HepG2 (cell line): ENCODE results near the gene NXT1. TPM values are rescaled to one million over a fixed set of nuclear protein-coding genes. Genes with fewer than 3 reads are reported as not detected.

ENCODE experiments used
- CBFB ChIP-seq: sonication (generic); formaldehyde crosslinking; IDR thresholded peaks from 2 replicates; pipeline ENCODE4 v1.4.0; 2020; ENCODE audit warnings: missing genetic modification reagents
- CEBPB ChIP-seq: IDR thresholded peaks from 2 replicates; pipeline ENCODE4 v1.6.1; 2011; ENCODE audit warnings: low read depth, low read length, improper control_type of control experiment, borderline replicate concordance
- EED ChIP-seq: sonication (generic); formaldehyde crosslinking; IDR thresholded peaks from 2 replicates; pipeline ENCODE4 v1.5.0; 2020; ENCODE audit warnings: mild to moderate bottlenecking, missing genetic modification reagents
- FLYWCH1 ChIP-seq: sonication (generic); formaldehyde crosslinking; IDR thresholded peaks from 2 replicates; pipeline ENCODE4 v1.8.1; 2023; ENCODE audit warnings: mild to moderate bottlenecking, missing genetic modification reagents
- GABPB1 ChIP-seq: IDR thresholded peaks from 2 replicates; pipeline ENCODE4 v1.6.1; 2016; ENCODE audit warnings: mild to moderate bottlenecking, missing genetic modification reagents, moderate library complexity, missing compliant biosample characterization
- GTF2F1 ChIP-seq: fragments of 150-350 bp; IDR thresholded peaks from 2 replicates; pipeline ENCODE4 v1.6.1; 2014; ENCODE audit warnings: low read length
- IKZF5 ChIP-seq: IDR thresholded peaks from 2 replicates; pipeline ENCODE4 v1.6.1; 2018; ENCODE audit warnings: missing genetic modification reagents, mild to moderate bottlenecking, missing compliant biosample characterization
- MIER3 ChIP-seq: IDR thresholded peaks from 2 replicates; pipeline ENCODE4 v1.6.1; 2016; ENCODE audit warnings: missing compliant biosample characterization, borderline replicate concordance
- NCOA1 ChIP-seq: sonication (generic); formaldehyde crosslinking; IDR thresholded peaks from 2 replicates; pipeline ENCODE4 v1.9.0; 2021; ENCODE audit warnings: missing genetic modification reagents
- NFAT5 ChIP-seq: sonication (generic); formaldehyde crosslinking; IDR thresholded peaks from 2 replicates; pipeline ENCODE4 v1.4.0; 2020; ENCODE audit warnings: missing genetic modification reagents
- REPIN1 ChIP-seq: sonication (generic); formaldehyde crosslinking; IDR thresholded peaks from 2 replicates; pipeline ENCODE4 v1.8.0; 2022; ENCODE audit warnings: missing genetic modification reagents, low read depth, mild to moderate bottlenecking, borderline replicate concordance
- SMC3 ChIP-seq: IDR thresholded peaks from 2 replicates; pipeline ENCODE4 v1.6.1; 2011; ENCODE audit warnings: low read length, improper control_type of control experiment
- ZBED4 ChIP-seq: sonication (generic); formaldehyde crosslinking; IDR thresholded peaks from 2 replicates; pipeline ENCODE4 v1.4.0; 2020; ENCODE audit warnings: missing genetic modification reagents, borderline replicate concordance
- ZFP36L1 ChIP-seq: sonication (generic); formaldehyde crosslinking; IDR thresholded peaks from 2 replicates; pipeline ENCODE4 v1.8.0; 2022; ENCODE audit warnings: mild to moderate bottlenecking, missing genetic modification reagents, moderate library complexity
- ZNF251 ChIP-seq: sonication (generic); formaldehyde crosslinking; IDR thresholded peaks from 2 replicates; pipeline ENCODE4 v1.9.0; 2021; ENCODE audit warnings: mild to moderate bottlenecking, missing genetic modification reagents
- ZNF354B ChIP-seq: sonication (generic); formaldehyde crosslinking; IDR thresholded peaks from 2 replicates; pipeline ENCODE4 v1.8.0; 2022; ENCODE audit warnings: mild to moderate bottlenecking, missing genetic modification reagents
- ZNF616 ChIP-seq: sonication (generic); formaldehyde crosslinking; IDR thresholded peaks from 2 replicates; pipeline ENCODE4 v1.5.0; 2020; ENCODE audit warnings: low read depth, mild to moderate bottlenecking, missing genetic modification reagents
- ZNF746 ChIP-seq: sonication (generic); formaldehyde crosslinking; IDR thresholded peaks from 2 replicates; pipeline ENCODE4 v1.8.0; 2022; ENCODE audit warnings: mild to moderate bottlenecking, missing genetic modification reagents
- ZSCAN29 ChIP-seq: sonication (generic); formaldehyde crosslinking; conservative IDR thresholded peaks from 2 replicates; pipeline ENCODE4 v1.4.0; 2020; ENCODE audit warnings: mild to moderate bottlenecking, missing genetic modification reagents
- polyA plus RNA-seq, 8 experiments: library from polyadenylated mRNA; depleted of rRNA in 3 of 8; stranded (reverse) in 7 of 8; unstranded in 1 of 8; fragments of >200 nt; fragmentation: Illumina TruSeq in 4 of 8; extraction: Trizol in 4 of 8; gene quantifications; 2 replicates each; pipeline versions ENCODE4 v1.2.1 to v1.2.3, GENCODE V29; 2011 to 2016; ENCODE audit warnings: low read depth in 4 of 8, missing spikeins in 1 of 8, mixed read lengths in 1 of 8; ENCODE audit not compliant: insufficient read depth in 1 of 8
- total RNA-seq, 5 experiments: library from RNA; depleted of rRNA; stranded (reverse); fragments of >200 nt; fragmentation: Illumina TruSeq; extraction: Trizol; gene quantifications; 2 replicates each; pipeline ENCODE4 v1.2.3, GENCODE V29; 2016; ENCODE audit warnings: low read depth in 1 of 5

The NXT1 gene
- total and polyA plus RNA-seq, 2 of the 13 experiments (the other 11 are each of a cell fraction or from before 2014, with no cell fraction given), result 35.6 to 65.9 TPM

GRCh38 chr20:23350904-23351838 lies 580 bp downstream of the NXT1 start (continued):
- TF ChIP-seq ZBED4 (CRISPR knock-in tag) (no peak), EED (CRISPR knock-in tag) (peak; percentile 97), FLYWCH1 (CRISPR knock-in tag) (no peak), SMC3 (no peak), ZNF746 (CRISPR knock-in tag) (no peak), NCOA1 (CRISPR knock-in tag) (0 out of 2 replicates have a peak, but pooled peaks have one; percentile 22), ZNF354B (CRISPR knock-in tag) (peak; percentile 93; the same call in 1 of the 2 replicates), ZNF616 (CRISPR knock-in tag) (peak; percentile 69; the same call in 1 of the 2 replicates), ZSCAN29 (CRISPR knock-in tag) (peak; percentile 63; the same call in 1 of the 2 replicates), CBFB (CRISPR knock-in tag) (no peak; the same call in 1 of the 2 replicates), REPIN1 (CRISPR knock-in tag) (no peak), CEBPB (no peak), IKZF5 (CRISPR knock-in tag) (no peak), NFAT5 (CRISPR knock-in tag) (no peak), ZNF251 (CRISPR knock-in tag) (no peak), MIER3 (CRISPR knock-in tag) (no peak; the same call in 1 of the 2 replicates), GABPB1 (CRISPR knock-in tag) (no peak; the same call in none of the 2 replicates), ZFP36L1 (CRISPR knock-in tag) (peak; percentile 50; the same call in 1 of the 2 replicates), GTF2F1 (no peak)
